Skeletal muscle cell (primary cell): ENCODE data around the gene E2F4.

Experiments
- DNase-seq: peaks from one replicate; pipeline ENCODE4 v3.0.0-alpha.2; 2010; ENCODE audit warnings: low read depth
- H3K4me3 ChIP-seq: 2 replicates; pipeline ENCODE4 v1.5.1; 2011; ENCODE audit warnings: low read depth, mild to moderate bottlenecking, control low read depth, low read length, moderate library complexity

The E2F4 gene

DNA sequence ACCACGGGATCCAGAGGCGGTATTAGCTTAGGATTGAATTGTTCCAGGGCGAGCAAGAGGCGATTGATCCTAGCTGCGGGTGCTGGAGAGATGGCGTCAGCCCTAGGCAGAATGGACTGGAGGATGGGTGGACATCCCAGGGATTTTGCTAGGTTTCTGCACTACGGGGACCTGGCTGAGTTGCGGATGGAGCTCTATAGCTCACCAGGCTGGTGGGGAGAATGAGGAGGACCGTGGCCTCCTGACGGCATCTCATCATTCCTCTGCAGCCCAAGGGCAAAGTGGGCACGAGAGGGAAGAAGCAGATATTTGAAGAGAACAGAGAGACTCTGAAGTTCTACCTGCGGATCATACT is 35.6 kb downstream of the E2F4 start:
- DNase-seq, result no peak
- H3K4me3 ChIP-seq, result peak overlapping the region; percentile 100

DNA sequence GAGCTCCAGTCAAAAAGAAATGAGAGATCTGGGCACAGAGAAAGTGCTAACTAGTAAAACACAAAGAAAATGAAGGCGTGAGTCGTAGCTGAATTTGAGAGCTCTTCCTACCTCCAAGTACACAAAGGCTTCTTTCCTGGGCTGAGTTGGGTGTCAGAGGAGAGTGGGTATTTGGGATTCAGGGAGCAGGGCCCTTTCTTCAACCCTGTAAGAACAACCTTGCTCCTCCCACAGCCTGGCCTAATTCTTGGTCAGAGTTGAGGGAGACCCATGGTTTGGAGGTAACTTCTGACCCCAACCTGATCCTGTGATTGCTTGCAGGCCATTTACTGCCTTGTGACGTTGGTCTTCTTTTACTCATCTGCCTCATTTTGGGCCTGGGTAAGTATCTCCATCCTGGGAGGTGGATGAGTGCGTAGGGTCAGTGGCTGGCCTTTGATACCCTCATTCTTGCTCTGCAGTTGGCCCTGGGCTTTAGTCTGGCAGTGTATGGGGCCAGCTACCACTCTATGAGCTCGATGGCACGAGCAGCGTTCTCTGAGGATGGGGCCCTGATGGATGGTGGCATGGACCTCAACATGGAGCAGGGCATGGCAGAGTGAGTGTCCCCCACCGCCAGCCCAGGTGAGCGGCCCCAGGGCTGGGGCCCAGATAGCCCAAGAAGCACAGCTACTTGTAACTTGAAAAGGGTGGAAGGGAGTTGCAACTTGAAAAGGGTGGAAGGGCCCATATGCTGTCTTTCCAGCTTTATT is 36.3 kb downstream of the E2F4 start:
- DNase-seq, result no peak
- peak overlapping the region; percentile 100 for H3K4me3 ChIP-seq

DNA sequence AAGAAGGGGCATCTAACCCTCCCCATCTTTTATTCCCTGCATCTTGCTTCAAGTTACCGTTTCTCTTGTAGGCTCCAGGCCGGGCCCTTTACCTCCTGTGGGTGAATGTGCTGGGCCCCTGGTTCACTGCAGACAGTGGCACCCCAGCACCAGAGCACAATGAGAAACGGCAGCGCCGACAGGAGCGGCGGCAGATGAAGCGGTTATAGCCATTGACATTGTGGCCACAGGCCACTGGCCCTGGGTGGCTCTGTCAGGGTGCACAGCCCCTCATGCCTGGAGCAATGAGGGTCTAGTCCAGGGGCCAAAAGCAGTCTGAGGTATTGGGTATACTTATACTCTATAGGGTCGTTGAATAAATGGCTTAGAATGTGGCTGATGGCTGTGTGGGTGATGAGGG is 37.0 kb downstream of the E2F4 start:
- no peak for DNase-seq
- H3K4me3 ChIP-seq, result no peak overlapping the region

DNA sequence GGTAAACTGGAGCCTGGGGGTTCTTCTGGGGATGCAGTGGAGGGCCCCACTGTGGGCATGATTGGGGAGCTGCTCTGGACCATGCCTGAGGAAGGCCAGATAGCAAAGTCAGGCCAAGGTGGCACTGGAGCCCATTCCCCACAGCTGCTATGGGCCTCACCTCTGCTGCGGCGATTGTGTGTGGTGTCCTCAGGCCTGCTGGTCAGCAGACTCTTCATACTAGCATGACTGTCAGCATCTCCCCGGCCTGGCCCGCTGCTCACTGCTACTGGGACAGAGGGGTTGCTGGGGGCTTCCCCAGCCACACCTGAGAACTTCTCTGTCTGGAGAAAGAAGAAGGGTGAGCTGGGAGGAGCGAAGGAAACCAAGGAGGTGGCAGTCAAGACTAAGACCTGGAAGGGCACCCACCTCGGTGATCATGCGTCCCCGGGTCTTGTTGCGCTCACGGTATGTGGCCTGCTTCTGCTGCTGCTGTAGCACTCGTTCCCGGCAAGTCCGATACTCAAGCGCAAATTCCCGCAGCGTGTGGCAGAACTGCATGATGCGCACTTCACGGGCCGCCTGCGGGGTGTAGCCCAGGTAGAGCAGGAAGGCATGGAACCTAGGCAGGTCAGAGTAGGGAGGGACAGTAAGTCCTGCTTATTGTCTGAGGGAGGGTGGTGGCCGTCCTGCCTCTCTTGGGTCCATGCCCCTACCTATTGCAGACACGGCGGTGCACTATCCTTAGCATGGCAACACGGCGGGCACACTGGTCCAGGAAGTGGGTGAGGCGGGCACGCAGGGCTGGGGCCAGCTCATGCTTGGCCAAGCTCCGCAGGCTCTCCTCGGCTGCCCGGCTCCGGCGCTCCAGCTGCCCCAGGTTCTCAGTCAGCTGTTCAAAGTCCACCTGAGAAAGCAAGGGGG is 38.2 kb downstream of the E2F4 start:
- DNase-seq, result no peak
- no peak overlapping the region for H3K4me3 ChIP-seq

DNA sequence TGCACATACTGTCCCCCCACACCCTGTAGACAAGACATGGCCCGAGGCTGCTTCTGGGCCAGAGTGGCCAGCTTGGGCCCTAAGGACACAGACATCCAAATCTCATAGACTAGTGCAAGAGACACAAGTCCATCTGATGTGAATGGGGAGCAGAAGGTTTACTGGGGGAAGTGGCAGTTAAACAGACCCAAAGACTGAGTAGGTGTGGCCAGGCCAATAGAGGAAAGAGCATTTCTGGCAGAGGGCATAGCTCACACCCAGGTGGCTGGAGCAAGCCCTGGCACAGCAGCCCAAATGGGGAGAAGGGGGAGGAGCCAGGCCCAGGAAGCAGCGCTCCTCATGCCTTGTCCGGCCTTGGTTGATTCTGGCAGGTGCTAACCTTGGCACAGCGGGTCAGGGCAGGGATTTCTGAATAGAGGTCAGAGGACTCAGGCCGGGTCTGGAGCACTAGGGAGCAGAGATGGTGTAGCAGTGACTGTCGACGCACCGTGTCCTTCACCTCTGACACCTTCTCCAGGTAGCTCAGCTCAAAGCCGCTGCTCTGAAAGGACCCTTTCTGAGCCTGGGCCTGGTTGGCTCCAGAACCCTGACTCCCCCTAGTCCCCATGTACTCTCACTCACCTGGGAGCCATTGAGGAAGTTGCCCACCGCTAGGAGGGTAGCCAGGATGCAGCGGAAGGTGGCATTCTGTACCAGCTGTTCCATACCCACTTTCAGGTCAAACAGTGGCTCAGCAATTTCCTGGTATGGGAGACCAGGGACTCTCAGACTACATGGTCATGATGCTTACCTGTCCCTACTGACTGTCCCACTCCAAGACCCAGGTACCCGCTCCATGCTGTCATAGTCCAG is 39.1 kb downstream of the E2F4 start:
- DNase-seq, result no peak
- no peak overlapping the region for H3K4me3 ChIP-seq

DNA sequence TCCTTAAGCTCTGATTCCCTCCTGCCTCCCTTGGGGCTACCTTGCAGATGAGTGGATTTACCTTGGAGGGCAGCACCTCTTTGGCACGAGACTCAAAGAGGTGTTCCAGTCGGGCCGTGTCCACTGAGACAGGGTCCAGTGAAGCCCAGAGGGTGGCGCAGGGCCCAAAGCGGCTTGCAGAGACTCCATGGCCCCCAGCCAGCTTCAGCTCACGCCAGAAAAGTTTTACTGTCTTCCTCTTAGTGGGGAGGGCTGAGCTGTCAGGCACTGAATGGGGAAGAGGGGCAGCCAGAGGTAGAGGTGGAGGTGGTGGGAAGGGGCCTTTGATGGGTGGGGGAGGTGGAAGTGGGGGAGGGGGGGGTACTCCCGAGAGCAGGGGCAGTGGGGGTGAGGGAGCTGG is 41.6 kb downstream of the E2F4 start:
- H3K4me3 ChIP-seq, result no peak overlapping the region
- no peak for DNase-seq

DNA sequence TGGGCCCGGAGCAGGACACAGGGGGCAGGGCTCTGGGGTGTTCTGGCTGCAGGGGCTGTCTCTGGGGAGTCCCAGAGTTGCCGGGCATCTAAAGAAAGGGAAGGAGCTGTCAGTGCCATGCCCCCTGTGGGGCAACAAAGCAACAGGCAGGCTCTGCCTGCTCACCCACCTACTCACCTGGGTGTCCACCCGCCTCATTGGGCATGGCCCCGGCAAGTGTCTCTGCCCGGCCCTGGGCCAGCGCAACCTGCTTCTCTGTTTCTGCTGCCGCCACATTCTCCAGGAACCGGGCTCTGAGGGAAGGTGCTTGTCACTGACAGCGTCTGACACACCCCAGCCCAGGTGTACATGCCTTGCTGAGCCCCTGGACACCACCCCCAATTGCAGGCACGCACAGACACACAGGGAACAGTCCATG is 42.2 kb downstream of the E2F4 start:
- DNase-seq, result no peak
- H3K4me3 ChIP-seq, result no peak overlapping the region

DNA sequence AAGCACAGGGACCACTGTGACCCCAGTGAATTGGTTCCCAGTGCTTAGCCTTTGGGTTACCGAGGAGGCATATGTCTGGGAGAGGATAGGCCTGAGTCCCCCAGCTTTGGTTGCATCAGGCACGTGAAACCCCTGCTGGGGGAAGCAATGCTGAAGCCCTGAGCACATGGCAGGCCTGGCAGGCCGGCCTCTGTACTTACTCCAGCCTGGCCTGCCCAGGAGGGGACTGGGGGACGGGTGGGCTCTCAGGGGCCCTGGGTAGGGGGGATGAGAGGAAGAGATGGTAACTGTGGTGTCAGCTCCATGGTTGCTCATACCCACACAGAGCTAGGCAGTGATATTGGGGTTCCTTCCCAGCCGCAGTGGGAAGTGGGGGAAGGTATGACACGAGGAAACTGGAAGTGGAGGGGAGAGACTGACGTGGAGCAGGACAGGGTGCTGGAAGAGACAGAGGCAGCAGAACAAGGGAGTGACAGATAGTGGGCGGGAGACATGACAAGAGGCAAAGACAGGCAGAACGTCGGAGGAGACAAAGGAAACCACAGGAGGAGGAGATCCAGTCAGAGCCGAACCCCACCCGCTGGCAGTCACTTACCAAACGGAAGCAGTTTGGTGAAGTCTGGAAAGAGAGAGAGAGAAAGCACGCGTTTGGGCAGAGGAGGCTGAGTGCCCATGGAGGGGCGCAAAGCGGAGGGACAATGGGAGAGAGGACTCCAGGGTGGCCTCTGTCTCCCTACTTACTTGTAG is 44.0 kb downstream of the E2F4 start:
- no peak for DNase-seq
- no peak overlapping the region for H3K4me3 ChIP-seq

DNA sequence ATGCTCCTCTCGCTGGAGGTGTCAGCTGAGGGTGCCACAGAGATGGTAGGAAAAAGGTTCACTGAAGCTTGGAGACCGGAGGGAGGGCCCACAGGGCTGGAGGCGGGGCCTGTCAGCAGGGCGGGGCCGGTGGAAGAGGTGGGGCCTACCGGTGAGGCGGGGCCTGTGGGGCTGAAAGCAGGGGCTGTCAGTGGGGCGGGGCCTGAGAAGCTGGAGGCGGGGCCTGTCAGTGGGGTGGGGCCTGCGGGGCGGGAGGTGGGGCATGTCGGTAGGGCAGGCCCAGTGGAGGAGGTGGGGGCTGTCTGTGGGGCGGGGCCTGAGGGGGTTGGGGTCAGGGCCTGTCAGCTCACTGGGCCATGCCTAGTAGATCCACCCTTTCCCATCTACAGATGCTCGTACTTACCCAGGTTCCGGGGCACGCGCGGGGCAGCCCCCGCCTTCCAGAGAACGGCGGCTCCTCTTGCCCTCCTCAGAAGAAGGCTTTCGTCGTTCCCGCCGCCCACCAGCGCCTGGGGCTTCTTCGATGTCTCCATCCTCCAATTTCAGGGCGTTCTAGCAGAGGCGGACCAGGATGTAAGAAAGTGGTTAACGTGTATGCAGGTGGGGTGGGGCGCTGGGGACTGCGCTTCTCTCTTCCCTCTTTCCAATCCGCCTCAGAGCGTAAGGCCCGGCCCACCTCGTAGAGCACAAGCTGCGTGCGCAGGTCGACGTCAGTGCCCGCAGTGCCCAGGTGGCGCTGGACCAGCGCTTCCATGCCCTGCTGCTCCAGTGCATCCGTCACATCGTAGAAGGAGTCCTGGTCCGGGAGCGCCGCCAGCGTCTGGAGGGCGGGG is 44.8 kb downstream of the E2F4 start:
- no peak overlapping the region for H3K4me3 ChIP-seq
- DNase-seq, result no peak

DNA sequence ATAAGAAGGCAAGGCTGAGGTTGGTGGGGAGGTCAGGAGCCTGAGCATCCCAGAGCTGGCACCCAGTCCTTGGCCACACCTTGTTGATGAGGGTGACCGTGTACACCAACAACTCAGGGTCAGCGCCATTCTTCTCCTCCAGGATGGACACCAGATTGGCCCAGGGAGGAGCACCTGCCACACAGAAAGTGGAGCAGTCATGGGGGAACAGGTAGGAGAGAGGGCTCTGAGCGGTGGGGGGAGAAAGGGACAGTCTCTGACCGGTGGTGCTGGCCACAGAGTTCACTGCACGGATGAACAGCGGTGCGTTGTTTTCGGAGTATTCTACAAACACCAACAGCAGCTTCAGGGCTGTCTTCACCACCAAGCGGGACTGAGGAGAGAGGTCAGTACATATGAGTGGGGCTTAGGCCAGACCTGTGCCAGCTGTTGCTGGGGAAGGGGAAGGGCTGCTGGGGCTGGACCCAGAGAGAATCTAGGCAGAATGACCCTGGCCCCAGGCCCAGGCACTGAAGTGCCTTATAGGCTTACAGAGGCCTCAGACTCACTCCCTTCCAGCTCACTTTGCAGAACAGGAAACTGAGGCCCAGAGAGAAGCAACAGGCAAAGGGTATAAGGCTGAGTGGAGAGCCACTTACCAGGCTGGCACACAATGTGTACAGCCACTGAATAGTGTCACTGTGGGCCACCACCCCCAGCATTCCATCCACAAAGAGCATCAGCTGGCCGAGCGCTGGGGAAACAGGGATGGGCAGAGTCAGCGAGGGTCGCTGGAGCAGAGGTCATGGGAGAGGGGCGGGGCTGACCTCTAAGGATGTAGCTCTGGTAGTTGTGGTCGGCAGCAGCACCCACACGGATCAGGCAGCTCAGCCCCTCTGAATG is 45.7 kb downstream of the E2F4 start:
- no peak overlapping the region for H3K4me3 ChIP-seq
- no peak for DNase-seq

DNA sequence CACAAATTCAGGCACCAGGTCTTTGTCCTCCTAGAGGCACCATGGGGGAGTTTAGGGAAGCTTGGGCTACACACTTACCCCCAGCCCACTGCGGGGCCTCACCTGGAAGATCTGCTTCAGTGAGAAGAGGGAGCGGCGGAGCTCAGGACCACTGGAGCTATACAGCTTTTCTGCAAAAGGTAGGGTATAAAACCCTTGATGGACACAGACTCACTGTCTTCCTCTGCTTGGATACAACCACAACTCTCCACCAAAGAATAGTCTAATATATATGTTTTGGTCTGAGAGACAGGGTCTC is 46.3 kb downstream of the E2F4 start:
- no peak overlapping the region for H3K4me3 ChIP-seq
- DNase-seq, result no peak

DNA sequence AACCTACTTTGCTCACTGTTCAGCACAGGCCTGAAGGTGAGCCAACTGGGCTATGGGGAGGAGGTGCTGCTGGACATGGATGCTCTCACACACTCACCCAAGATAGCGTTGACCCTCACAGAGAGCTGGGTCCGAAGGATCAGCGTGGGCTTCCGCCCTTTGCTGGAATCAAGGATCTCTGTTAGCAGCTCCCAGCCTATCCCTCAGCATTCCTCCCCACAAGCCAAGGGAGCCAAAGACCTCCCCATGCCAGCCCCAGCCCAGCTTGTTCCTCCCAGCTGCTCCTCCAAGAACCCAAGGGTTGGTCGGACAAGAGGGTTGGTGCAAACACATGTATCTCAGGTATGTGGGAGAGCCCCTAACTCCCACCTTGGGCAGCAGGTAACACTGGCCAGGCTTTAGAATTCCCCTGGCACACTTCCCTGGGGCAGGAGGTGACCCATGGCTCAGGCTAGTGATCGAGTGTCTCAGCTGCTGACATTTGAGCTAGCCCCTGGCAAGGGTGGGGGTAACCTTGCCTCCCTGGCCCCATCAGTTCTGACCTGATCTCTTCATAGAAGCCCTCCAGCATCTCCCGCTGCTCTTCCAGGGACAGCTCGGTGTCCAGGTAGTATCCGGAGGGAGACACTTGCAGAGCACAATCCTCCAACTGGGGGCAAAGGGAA is 47.0 kb downstream of the E2F4 start:
- H3K4me3 ChIP-seq, result no peak overlapping the region
- DNase-seq, result no peak

DNA sequence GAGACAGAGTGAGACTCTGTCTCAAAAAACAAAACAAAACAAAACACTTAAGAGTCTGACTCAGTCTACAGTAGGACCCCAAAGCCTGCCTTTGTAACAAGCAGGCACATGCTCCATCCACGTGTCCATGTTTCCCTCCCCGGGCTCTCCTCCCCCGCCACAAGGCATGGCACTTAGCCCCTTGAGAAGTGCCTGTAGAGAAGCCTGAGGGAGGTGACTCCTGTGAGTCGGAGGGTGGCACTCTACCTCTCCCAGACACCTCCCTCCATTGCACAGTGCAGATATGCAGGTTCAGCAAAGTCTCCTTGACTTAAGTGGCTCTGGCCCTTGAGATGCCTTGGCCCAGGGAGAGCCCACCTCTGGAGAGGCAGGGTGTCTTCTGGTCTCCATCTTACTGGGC is 48.6 kb downstream of the E2F4 start:
- no peak for DNase-seq
- H3K4me3 ChIP-seq, result no peak overlapping the region

DNA sequence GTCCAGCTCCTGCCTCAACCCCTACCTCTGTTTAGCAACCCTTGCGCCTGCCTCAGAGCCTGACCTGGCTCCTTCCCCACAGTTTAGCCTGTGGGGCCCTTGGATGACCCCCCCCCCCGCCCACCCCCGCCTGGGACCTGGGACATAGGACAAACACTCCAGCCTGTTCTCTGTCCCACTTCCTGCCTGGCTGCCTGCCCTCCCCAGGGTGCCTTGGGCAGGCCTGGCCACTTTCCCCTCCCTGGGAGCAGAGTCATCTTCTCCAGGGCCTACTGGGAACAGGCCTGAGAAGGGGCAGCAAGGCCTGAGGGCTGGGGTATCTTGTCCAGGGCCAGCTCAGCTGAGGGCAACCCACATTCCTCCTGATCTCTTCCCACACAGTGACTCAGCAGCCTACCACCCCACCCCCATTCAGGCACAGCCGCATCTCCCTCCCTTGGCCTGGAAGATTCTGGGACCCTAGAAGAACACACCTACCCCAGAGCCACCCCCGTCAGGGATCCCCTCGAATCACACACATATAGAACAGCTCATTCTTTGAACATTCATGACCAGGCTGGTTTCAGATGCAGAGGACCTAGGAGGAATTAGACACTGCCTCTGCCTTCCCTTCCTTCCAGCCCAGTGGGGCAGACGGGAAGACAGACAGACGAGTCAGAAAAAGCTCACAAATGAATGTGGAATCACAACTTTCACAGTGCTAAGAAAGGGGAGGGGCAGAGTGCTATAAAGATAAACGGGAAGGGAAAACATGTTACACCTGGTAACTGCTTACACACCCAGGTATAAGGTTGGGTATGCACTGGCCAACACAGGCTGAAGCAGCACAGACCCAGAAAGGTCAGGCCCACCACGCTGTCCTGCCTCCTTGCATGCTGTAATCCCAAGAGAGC is 49.3 kb downstream of the E2F4 start:
- peak; percentile 73 for DNase-seq

DNA sequence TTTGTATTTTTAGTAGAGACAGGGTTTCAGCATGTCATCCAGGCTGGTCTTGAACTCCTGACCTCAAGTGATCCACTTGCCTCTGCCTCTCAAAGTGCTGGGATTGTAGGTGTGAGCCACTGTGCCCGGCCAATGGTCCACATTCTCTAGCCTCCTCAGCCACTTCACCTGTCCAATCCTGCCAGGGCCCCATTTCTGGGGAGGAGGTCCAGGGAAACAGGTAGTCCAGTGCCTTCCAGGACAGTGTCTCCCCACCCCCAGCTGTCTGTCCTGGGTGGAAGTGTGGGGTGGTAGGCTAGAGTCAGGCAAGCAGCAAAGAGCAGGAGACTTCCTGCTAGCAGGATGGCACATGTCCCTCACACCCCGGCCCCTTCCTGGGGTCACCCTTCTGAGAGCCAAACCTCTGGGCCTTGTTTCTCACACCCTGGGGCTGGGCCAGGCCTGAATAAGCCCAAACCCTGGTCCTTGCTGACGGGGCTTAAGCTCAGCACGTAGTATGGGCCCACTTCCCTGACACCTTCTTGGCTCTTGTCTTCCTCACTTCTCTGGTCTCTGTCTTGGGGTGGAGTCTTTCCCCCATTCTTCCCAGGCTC is 50.3 kb downstream of the E2F4 start:
- H3K4me3 ChIP-seq, result no peak overlapping the region
- DNase-seq, result no peak

More for the DNA sequence above, 49.3 kb downstream of the E2F4 start:
- H3K4me3 ChIP-seq, result no peak overlapping the region

DNA sequence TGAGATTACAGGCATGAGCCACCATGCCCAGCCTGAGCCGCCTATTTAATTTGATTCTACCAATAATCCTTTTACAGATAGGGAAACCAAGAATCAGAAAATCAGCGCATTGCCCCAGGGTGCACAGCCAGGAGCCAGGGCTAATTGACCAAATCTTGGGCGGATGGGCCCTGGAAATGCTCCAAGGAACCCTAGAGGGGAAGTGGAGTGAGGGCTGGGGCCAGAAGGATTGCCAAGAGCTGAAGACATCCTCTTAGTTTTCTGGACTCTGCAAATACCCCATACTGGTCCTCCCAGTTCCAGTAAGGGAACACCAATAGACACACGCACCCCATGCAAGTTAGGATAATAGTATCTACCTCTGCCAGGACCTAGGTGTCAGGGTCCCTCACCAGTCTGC is 51.5 kb downstream of the E2F4 start:
- no peak overlapping the region for H3K4me3 ChIP-seq
- no peak for DNase-seq
